Loucy (cell line): ENCODE results near the gene RBM10.
A peak's percentile ranks its signal among the peaks of the same experiment; 100 is the strongest.

Experiments
- H2AFZ ChIP-seq: fragments of 200-600 bp; sonication (generic); 2 replicates; pipeline ENCODE4 v1.6.0; 2016; ENCODE audit warnings: antibody characterized with exemption, mild to moderate bottlenecking, low read length, moderate library complexity
- H3F3A ChIP-seq: fragments of 200-600 bp; 2 replicates; pipeline ENCODE4 v1.6.0; 2016; ENCODE audit warnings: antibody characterized with exemption, low read depth, mild to moderate bottlenecking
- H3K27me3 ChIP-seq: fragments of 200-600 bp; sonication (generic); 2 replicates; pipeline ENCODE4 v1.6.1; 2014; ENCODE audit warnings: low read length, mild to moderate bottlenecking; ENCODE audit not compliant: insufficient read depth, poor library complexity, severe bottlenecking
- H3K36me3 ChIP-seq: fragments of 200-600 bp; sonication (generic); 2 replicates; pipeline ENCODE4 v1.6.1; 2016; ENCODE audit warnings: low read length; ENCODE audit not compliant: insufficient read depth
- H3K4me1 ChIP-seq: fragments of 200-600 bp; sonication (generic); 2 replicates; pipeline ENCODE4 v1.5.1; 2014; ENCODE audit warnings: low read length, mild to moderate bottlenecking; ENCODE audit not compliant: insufficient read depth, poor library complexity, severe bottlenecking
- H3K4me2 ChIP-seq: fragments of 200-600 bp; sonication (generic); 2 replicates; pipeline ENCODE4 v1.6.0; 2014; ENCODE audit warnings: antibody characterized with exemption, low read length, low read depth, mild to moderate bottlenecking; ENCODE audit not compliant: poor library complexity, severe bottlenecking
- H3K4me3 ChIP-seq: fragments of 200-600 bp; sonication (generic); 2 replicates; pipeline ENCODE4 v1.5.1; 2014; ENCODE audit warnings: low read length, mild to moderate bottlenecking, mixed read lengths; ENCODE audit not compliant: poor library complexity, severe bottlenecking
- H3K79me2 ChIP-seq: fragments of 200-600 bp; sonication (generic); 2 replicates; pipeline ENCODE4 v1.6.1; 2014; ENCODE audit warnings: low read length; ENCODE audit not compliant: insufficient read depth
- H3K9ac ChIP-seq: fragments of 200-600 bp; sonication (generic); 2 replicates; pipeline ENCODE4 v1.6.0; 2014; ENCODE audit warnings: mild to moderate bottlenecking, low read depth, low read length, moderate library complexity; ENCODE audit not compliant: poor library complexity, severe bottlenecking
- H3K9me2 ChIP-seq: fragments of 200-600 bp; sonication (generic); replicated peaks from 2 replicates; pipeline ENCODE4 v1.6.1; 2016; ENCODE audit warnings: low read depth, low read length, mixed read lengths
- H3K9me3 ChIP-seq: fragments of 200-600 bp; sonication (generic); 2 replicates; pipeline ENCODE4 v1.6.1; 2014; ENCODE audit warnings: mild to moderate bottlenecking, antibody characterized with exemption, low read length, low read depth; ENCODE audit not compliant: insufficient read depth
- H4K20me1 ChIP-seq: fragments of 200-600 bp; sonication (generic); 2 replicates; pipeline ENCODE4 v1.6.0; 2014; ENCODE audit warnings: antibody characterized with exemption, low read length, mild to moderate bottlenecking; ENCODE audit not compliant: insufficient read depth, poor library complexity, severe bottlenecking
- CTCF ChIP-seq: fragments of 200-600 bp; sonication (generic); conservative IDR thresholded peaks from 2 replicates; pipeline ENCODE4 v1.5.1; 2014; ENCODE audit warnings: mild to moderate bottlenecking, antibody characterized with exemption, low read length
- EZH2phosphoT487 ChIP-seq: fragments of 200-600 bp; IDR thresholded peaks from 2 replicates; pipeline ENCODE4 v1.6.1; 2018; ENCODE audit warnings: antibody characterized with exemption, mild to moderate bottlenecking, moderate library complexity, borderline replicate concordance

RBM10 gene

GRCh38 chrX:47202316-47202715 is 57.3 kb downstream of the RBM10 start:
- no peaks in the 10 kb centered on the region for H3K9me2 ChIP-seq
- H3F3A ChIP-seq = no peaks in the 10 kb centered on the region
- H3K9me3 ChIP-seq = no peaks in the 10 kb centered on the region
- H3K9ac ChIP-seq = no peak overlapping the region
- no peaks in the 10 kb centered on the region for H3K27me3 ChIP-seq
- H4K20me1 ChIP-seq = peaks cover 13% of the 10 kb centered on the region
- H3K4me2 ChIP-seq = no peak overlapping the region
- peaks cover 21% of the 10 kb centered on the region; the same call in 1 of the 2 replicates for H3K79me2 ChIP-seq
- H3K36me3 ChIP-seq = peaks cover 80% of the 10 kb centered on the region; the same call in 1 of the 2 replicates
- no peak overlapping the region for H3K4me3 ChIP-seq
- H2AFZ ChIP-seq = no peak overlapping the region
- TF ChIP-seq EZH2phosphoT487 (no peak), CTCF (no peak)
- H3K4me1 ChIP-seq = peaks cover 9% of the 10 kb centered on the region

- Histone ChIP-seq H3K9ac (no peak overlapping the region), H3K27me3 (no peaks in the 10 kb centered on the region), H3F3A (no peaks in the 10 kb centered on the region), H3K4me3 (no peak overlapping the region), H3K36me3 (peaks cover 86% of the 10 kb centered on the region; the same call in 1 of the 2 replicates), H3K9me2 (no peaks in the 10 kb centered on the region), H2AFZ (no peak overlapping the region), H3K79me2 (peaks cover 15% of the 10 kb centered on the region; the same call in 1 of the 2 replicates), H3K4me1 (peaks cover 3% of the 10 kb centered on the region), H3K4me2 (no peak overlapping the region), H4K20me1 (peaks cover 7% of the 10 kb centered on the region), H3K9me3 (no peaks in the 10 kb centered on the region)
- TF ChIP-seq EZH2phosphoT487 (no peak), CTCF (no peak)
Measured at GRCh38 chrX:47202877-47203276, 57.9 kb downstream of the RBM10 start.

- H3K9me2 ChIP-seq = no peaks in the 10 kb centered on the region
- peaks cover 83% of the 10 kb centered on the region; the same call in 1 of the 2 replicates for H3K36me3 ChIP-seq
- H3K9ac ChIP-seq = no peak overlapping the region
- TF ChIP-seq CTCF = 0 out of 2 replicates have a peak, but pooled peaks have one; percentile 9
- TF ChIP-seq EZH2phosphoT487 = no peak
- H3K4me1 ChIP-seq = no peaks in the 10 kb centered on the region
- no peaks in the 10 kb centered on the region for H3F3A ChIP-seq
- no peaks in the 10 kb centered on the region for H3K79me2 ChIP-seq
- H3K4me3 ChIP-seq = no peak overlapping the region
- no peak overlapping the region for H2AFZ ChIP-seq
- no peak overlapping the region for H3K4me2 ChIP-seq
- no peaks in the 10 kb centered on the region for H4K20me1 ChIP-seq
- H3K9me3 ChIP-seq = no peaks in the 10 kb centered on the region
- no peaks in the 10 kb centered on the region for H3K27me3 ChIP-seq
Measured at GRCh38 chrX:47204970-47205369, 59.9 kb downstream of the RBM10 start.
